WI38 (cell line): ENCODE data around the gene CPSF6.

Experiments
- H3K4me3 ChIP-seq: 2 replicates; pipeline ENCODE4 v1.5.1; 2011; ENCODE audit warnings: low read depth, mild to moderate bottlenecking, control low read depth, low read length
- TF ChIP-seq, protein P1 (sequence below): IDR thresholded peaks from 2 replicates; pipeline ENCODE4 v1.5.1; 2012; ENCODE audit warnings: low read depth, mild to moderate bottlenecking, control low read depth, low read length

The CPSF6 gene

GRCh38 chr12:69225251-69225910 lies 14.0 kb upstream of the CPSF6 start:
- no peak overlapping the region for H3K4me3 ChIP-seq
- TF ChIP-seq, protein P1, sequence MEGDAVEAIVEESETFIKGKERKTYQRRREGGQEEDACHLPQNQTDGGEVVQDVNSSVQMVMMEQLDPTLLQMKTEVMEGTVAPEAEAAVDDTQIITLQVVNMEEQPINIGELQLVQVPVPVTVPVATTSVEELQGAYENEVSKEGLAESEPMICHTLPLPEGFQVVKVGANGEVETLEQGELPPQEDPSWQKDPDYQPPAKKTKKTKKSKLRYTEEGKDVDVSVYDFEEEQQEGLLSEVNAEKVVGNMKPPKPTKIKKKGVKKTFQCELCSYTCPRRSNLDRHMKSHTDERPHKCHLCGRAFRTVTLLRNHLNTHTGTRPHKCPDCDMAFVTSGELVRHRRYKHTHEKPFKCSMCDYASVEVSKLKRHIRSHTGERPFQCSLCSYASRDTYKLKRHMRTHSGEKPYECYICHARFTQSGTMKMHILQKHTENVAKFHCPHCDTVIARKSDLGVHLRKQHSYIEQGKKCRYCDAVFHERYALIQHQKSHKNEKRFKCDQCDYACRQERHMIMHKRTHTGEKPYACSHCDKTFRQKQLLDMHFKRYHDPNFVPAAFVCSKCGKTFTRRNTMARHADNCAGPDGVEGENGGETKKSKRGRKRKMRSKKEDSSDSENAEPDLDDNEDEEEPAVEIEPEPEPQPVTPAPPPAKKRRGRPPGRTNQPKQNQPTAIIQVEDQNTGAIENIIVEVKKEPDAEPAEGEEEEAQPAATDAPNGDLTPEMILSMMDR: no peak

DNA sequence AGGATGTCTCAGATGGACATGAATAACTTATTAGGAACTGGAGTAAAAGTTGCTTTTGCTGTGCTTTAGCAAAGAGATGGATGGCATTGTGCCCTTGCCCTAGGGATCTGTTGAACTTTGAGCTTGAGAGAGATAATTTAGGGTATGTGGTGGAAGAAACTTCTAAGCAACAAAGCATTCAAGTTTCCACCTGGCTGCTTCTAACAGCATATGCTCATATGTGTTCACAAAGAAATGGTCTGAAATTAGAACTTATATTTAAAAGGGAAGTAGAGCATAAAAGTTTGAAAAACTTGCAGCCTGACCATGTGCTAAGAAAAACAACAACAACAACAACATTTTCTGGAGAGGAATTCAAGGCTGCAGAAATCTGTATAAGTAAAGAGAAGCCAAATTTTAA lies 7.9 kb upstream of the CPSF6 start:
- no peak overlapping the region for H3K4me3 ChIP-seq
- TF ChIP-seq, protein P1: no peak

DNA sequence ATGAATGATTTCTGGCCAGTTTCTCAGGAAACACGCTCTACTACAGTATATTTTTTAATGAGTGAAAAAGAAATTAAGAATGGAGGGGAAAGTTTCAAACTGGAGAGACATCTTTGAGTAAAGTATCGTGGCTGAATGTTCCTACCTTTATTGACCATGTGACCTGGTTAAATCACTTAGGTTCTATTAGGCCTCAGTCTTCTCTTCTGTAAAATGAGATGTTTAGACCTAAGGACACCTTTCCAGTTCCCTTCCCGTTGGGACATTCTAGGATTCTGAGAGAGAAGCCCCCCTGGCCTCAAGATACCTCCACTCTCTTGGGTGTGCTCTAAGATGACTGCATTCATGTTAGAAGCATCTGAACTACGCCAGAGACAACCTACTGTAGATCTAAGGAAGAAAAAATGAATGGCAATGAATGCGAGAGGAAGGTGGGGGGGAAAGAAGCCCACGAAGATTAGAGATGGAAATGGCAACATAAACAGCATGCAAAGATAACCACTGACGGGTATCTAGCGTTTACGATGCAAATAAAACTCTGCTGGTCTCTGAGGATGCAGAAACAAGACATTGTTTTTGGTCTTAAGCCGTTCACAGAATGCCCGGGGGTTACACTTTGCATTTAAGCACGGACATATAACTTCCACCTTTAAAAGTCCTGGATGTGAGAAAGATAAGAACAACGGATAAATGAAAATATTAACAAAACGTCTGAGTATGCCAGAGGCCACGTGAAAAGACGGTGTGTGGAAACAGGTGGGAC lies 599 bp upstream of the CPSF6 start:
- H3K4me3 ChIP-seq: peak overlapping the region; percentile 75
- TF ChIP-seq, protein P1: no peak

- TF ChIP-seq, protein P1: no peak
- H3K4me3 ChIP-seq: peak overlapping the region; percentile 75
Measured at GRCh38 chr12:69239922-69240630, 707 bp downstream of the CPSF6 start.

- TF ChIP-seq, protein P1: no peak
- peak overlapping the region; percentile 75 for H3K4me3 ChIP-seq
Measured at GRCh38 chr12:69240631-69240995, 1.2 kb downstream of the CPSF6 start.

DNA sequence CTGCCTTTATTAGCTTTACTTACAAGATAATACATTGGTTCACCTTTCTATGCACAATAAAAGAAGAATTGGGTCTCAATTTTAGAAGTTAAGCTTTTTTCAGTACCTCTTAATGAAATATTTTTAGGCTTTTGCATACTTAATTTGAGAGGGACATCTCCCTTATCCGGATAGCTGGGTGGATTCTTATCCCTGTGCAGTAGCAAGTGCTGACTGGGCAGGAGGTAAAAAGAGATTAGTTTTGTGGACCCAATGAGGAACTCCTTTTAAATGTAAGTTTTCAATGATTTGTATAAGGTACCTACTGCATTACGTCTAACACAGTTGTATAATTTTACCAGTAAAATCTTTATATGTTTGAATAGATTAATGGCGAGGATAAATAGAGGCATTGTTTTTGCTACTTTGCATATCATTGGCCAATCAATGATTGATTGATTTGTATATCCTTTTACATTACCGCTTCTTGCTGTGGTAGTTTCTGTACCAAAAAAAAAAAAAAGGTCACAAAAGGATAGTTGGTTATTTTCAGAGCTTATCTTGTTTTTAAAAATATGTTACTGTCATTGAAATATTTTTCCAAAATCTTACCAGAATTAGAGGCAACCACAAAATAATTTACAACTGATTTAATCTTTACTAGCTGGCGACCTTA lies 2.2 kb downstream of the CPSF6 start:
- TF ChIP-seq, protein P1: no peak
- peak overlapping the region; percentile 75 for H3K4me3 ChIP-seq
